ENCODE results near the gene SDHAF2. TPM values are rescaled to one million over a fixed set of nuclear protein-coding genes. Genes with fewer than 3 reads are reported as not detected.
A peak's percentile ranks its signal among the peaks of the same experiment; 100 is the strongest.
"Not testable (repeated sequence)": the region's sequence is repeated elsewhere in the genome, so short reads cannot be mapped to it uniquely, and the experiment has no call there.

Gene SDHAF2
- total RNA-seq (100 to 1,000 TPM in 1 of 9 donors, 10 to 100 TPM in 8; 25.7 to 124 (median 33.7) TPM), polyA plus RNA-seq (10 to 100 TPM; 45.0 to 46.5 TPM)
- long read RNA-seq, donor 1, transcript SDHAF2-201 (4 exons, 2,033 nt) = major isoform, 35 of 43 reads
- long read RNA-seq, donor 1, partial matches to known transcripts = 1 of 43 reads
- long read RNA-seq, donor 1, other reads (novel, unspliced or antisense) = 4 of 43 reads
- long read RNA-seq, donor 2, transcript SDHAF2-207 (5 exons, 1,077 nt) = minor isoform, 5 of 130 reads
- long read RNA-seq, donor 2, transcript SDHAF2-201 (4 exons, 2,033 nt) = major isoform, 117 of 130 reads
- long read RNA-seq, donor 2, partial matches to known transcripts = 1 of 130 reads
- long read RNA-seq, donor 2, other reads (novel, unspliced or antisense) = 3 of 130 reads
- long read RNA-seq, donor 3, transcript SDHAF2-201 (4 exons, 2,033 nt) = major isoform, 23 of 27 reads
- long read RNA-seq, donor 3, partial matches to known transcripts = 0 of 27 reads
- long read RNA-seq, donor 3, other reads (novel, unspliced or antisense) = 2 of 27 reads

GRCh38 chr11:61429691-61430582 lies at the start of gene SDHAF2, which contains the start of gene CPSF7:
SDHAF2 (plus strand) TSS chr11:61430124; CDS start chr11:61430147, 23 bp downstream.
CPSF7 (minus strand) TSS chr11:61429975; CDS start chr11:61429235, 740 bp downstream.
- peak; percentile 97 to 99 (median 98) for DNase-seq
- peak within 1 kb of the TSS; percentile 90 to 99 (median 96) for H3K27ac ChIP-seq
- 0 to 1% (median 1%) methylated on average over 28 to 82 of the region's 82 CpGs for WGBS, 4 donors
- ATAC-seq = peak; percentile 97 to 99 (median 98)
- no peaks in the 10 kb centered on the region for H3K27me3 ChIP-seq
- H3K4me3 ChIP-seq = peak within 1 kb of the TSS; percentile 61 to 97 (median 80)
- intact Hi-C loops (cut with DNase I) = loop anchor here in 1 of 10 donors (5.0 kb wide), 1 partner anchor 63 kb away; no protein-coding TSS in a partner anchor
- H3K4me1 ChIP-seq = peaks cover 0 to 50% (median 37%) of the 10 kb centered on the region in 12 donors
- peaks cover 0 to 50% (median 46%) of the 10 kb centered on the region in 9 donors for H3K36me3 ChIP-seq
- TF ChIP-seq POLR2A (IDR thresholded peaks at IDR 0.05) (peak; percentile 24 to 62), CTCF (IDR thresholded peaks at IDR 0.05) (no peak)
- H3K9me3 ChIP-seq = no peaks in the 10 kb centered on the region

- 96 to 97% (median 97%) methylated on average over 9 of the region's 9 CpGs for WGBS, 4 donors
- intact Hi-C loops (cut with DNase I) = loop anchor here in 4 of 10 donors (5.0 to 10.0 kb wide), 2 partner anchors 124 to 126 kb away; no protein-coding TSS in a partner anchor
- ATAC-seq = no peak
- Histone ChIP-seq H3K4me3 (no peak overlapping the region), H3K27ac (no peak overlapping the region), H3K9me3 (no peaks in the 10 kb centered on the region), H3K4me1 (peaks cover 0 to 19% (median 0%) of the 10 kb centered on the region in 12 donors), H3K27me3 (no peaks in the 10 kb centered on the region), H3K36me3 (peaks cover 0 to 12% (median 4%) of the 10 kb centered on the region in 9 donors)
- DNase-seq = no peak
- no peak for TF ChIP-seq POLR2A (IDR thresholded peaks at IDR 0.05)
- TF ChIP-seq CTCF (IDR thresholded peaks at IDR 0.05) = no peak
Measured at GRCh38 chr11:61380884-61381283, 49.0 kb upstream of the SDHAF2 start.

- not testable (repeated sequence) for H3K9me3 ChIP-seq, DNase-seq, H3K36me3 ChIP-seq, H3K4me1 ChIP-seq, ATAC-seq, H3K4me3 ChIP-seq, H3K27ac ChIP-seq, H3K27me3 ChIP-seq
- WGBS, 4 donors = 93 to 97% (median 94%) methylated on average over 5 of the region's 5 CpGs
- intact Hi-C loops (cut with DNase I) = loop anchor here in 7 of 10 donors (2.0 to 10.0 kb wide), 4 partner anchors 47 to 129 kb away; no protein-coding TSS in a partner anchor
Measured at GRCh38 chr11:61383859-61384258, 46.1 kb upstream of the SDHAF2 start.

Data from heart left ventricle (tissue), 16 donors.